ENCODE results near the gene SLCO2A1.

- TF ChIP-seq CTCF (IDR thresholded peaks at IDR 0.05) (no peak), POLR2A (IDR thresholded peaks at IDR 0.05) (no peak), POLR2AphosphoS5 (IDR thresholded peaks at IDR 0.05) (no peak)
These were observed 44.8 kb downstream of the SLCO2A1 start for GRCh38 chr3:133984975-133985374.
